B cell (primary cell): ENCODE data around the gene CKAP2L. TPM values are rescaled to one million over a fixed set of nuclear protein-coding genes. Genes with fewer than 3 reads are reported as not detected.

ENCODE experiments used
- ATAC-seq: fragments of 200-7000 bp; cut with Tn5 transposase; one replicate; pipeline ENCODE4 v1.10.0; 2021; ENCODE audit warnings: low read depth, mild to moderate bottlenecking, moderate number of reproducible peaks, moderate library complexity
- CTCF ChIA-PET: fragments of 350-600 bp; sonication (Branson Sonifier 250); formaldehyde crosslinking; loops from one replicate; lab custom pipeline; 2021; ENCODE audit warnings: antibody characterized with exemption, inconsistent platforms; lab: Charles Lee
- POLR2A ChIA-PET: fragments of 350-600 bp; sonication (Branson Sonifier 250); formaldehyde crosslinking; loops from one replicate; lab custom pipeline; 2021; ENCODE audit warnings: antibody characterized with exemption; lab: Charles Lee
- DNase-seq: peaks from one replicate; pipeline ENCODE4 v3.0.0; 2013
- H2AFZ ChIP-seq: 2 replicates; pipeline ENCODE4 v1.6.1; 2012; ENCODE audit warnings: mild to moderate bottlenecking, low read depth, low read length; ENCODE audit not compliant: insufficient read depth, poor library complexity, severe bottlenecking
- H3K27ac ChIP-seq, 2 donors: 1 replicate in 1 of 2; 2 replicates in 1 of 2; pipeline ENCODE4 v1.5.1; 2012 to 2013; ENCODE audit warnings: low read length in 2 of 2, mild to moderate bottlenecking in 2 of 2, moderate library complexity in 1 of 2
- H3K27me3 ChIP-seq, 4 experiments: fragments of 200-600 bp in 1 of 4; sonication (generic) in 1 of 4; replicated peaks in 1 of 4; 1 replicate in 2 of 4; 2 replicates in 2 of 4; pipeline versions ENCODE4 v1.6.1 to v1.7.0; 2013 to 2016; ENCODE audit warnings: low read length in 3 of 4, mild to moderate bottlenecking in 2 of 4, mixed read lengths in 1 of 4, moderate library complexity in 1 of 4; ENCODE audit not compliant: insufficient read depth in 4 of 4, control insufficient read depth in 3 of 4; ENCODE audit errors: control extremely low read depth in 1 of 4
- H3K36me3 ChIP-seq, 2 experiments: replicated peaks in 1 of 2; 1 replicate in 1 of 2; 2 replicates in 1 of 2; pipeline versions ENCODE4 v1.6.1 to v1.7.1; 2013; ENCODE audit warnings: low read length in 1 of 2; ENCODE audit not compliant: insufficient read depth in 2 of 2, control insufficient read depth in 1 of 2; ENCODE audit errors: control extremely low read depth in 1 of 2, extremely low read depth in 1 of 2
- H3K4me1 ChIP-seq, 2 donors: fragments of 200-600 bp in 1 of 2; sonication (generic) in 1 of 2; 1 replicate in 1 of 2; 2 replicates in 1 of 2; pipeline versions ENCODE4 v1.5.1 to v1.6.1; 2013 to 2017; ENCODE audit warnings: low read length in 2 of 2; ENCODE audit not compliant: control insufficient read depth in 2 of 2, insufficient read depth in 2 of 2
- H3K4me2 ChIP-seq: replicated peaks from 2 replicates; pipeline ENCODE3; 2012; ENCODE audit warnings: mild to moderate bottlenecking, low read depth, low read length; ENCODE audit not compliant: poor library complexity, severe bottlenecking
- H3K4me3 ChIP-seq, 5 experiments: fragments of 200-600 bp in 1 of 5; sonication (generic) in 1 of 5; 1 replicate in 3 of 5; 2 replicates in 2 of 5; pipeline versions ENCODE4 v1.5.1 to v1.7.0; 2011 to 2016; ENCODE audit warnings: low read length in 4 of 5, mild to moderate bottlenecking in 4 of 5, low read depth in 2 of 5, control low read depth in 1 of 5, moderate library complexity in 1 of 5; ENCODE audit not compliant: insufficient read depth in 1 of 5; ENCODE audit errors: control extremely low read depth in 1 of 5, extremely low read depth in 1 of 5
- H3K79me2 ChIP-seq: fragments of 200-600 bp; sonication (generic); one replicate; pipeline ENCODE4 v1.6.0; 2016; ENCODE audit warnings: low read length; ENCODE audit not compliant: control insufficient read depth, insufficient read depth
- H3K9ac ChIP-seq: fragments of 200-600 bp; sonication (generic); 2 replicates; pipeline ENCODE4 v1.6.1; 2017; ENCODE audit warnings: mild to moderate bottlenecking, low read length, moderate library complexity
- H3K9me3 ChIP-seq, 3 donors: one replicate each; pipeline versions ENCODE4 v1.6.1 to v1.7.1; 2013; ENCODE audit warnings: low read length in 2 of 3; ENCODE audit not compliant: control insufficient read depth in 2 of 3, insufficient read depth in 1 of 3; ENCODE audit errors: control extremely low read depth in 1 of 3
- H4K20me1 ChIP-seq: 2 replicates; pipeline ENCODE4 v1.6.0; 2012; ENCODE audit warnings: mild to moderate bottlenecking, low read length; ENCODE audit not compliant: insufficient read depth, control insufficient read depth, poor library complexity, severe bottlenecking
- H3K27ac Mint-ChIP-seq: one replicate; pipeline ENCODE4 v1.8.0; 2021; ENCODE audit warnings: mixed read lengths
- H3K27me3 Mint-ChIP-seq: one replicate; pipeline ENCODE4 v1.8.0; 2021; ENCODE audit warnings: mixed read lengths
- H3K4me1 Mint-ChIP-seq: one replicate; pipeline ENCODE4 v1.8.0; 2021; ENCODE audit warnings: mixed read lengths
- H3K4me3 Mint-ChIP-seq: one replicate; pipeline ENCODE4 v1.8.0; 2021; ENCODE audit warnings: mixed read lengths
- H3K9me3 Mint-ChIP-seq: one replicate; pipeline ENCODE4 v1.8.0; 2022; ENCODE audit warnings: mixed read lengths; ENCODE audit not compliant: insufficient read depth
- EZH2 ChIP-seq: IDR thresholded peaks from 2 replicates; pipeline ENCODE4 v1.6.1; 2012; ENCODE audit warnings: borderline replicate concordance, low read depth, mild to moderate bottlenecking, moderate library complexity, low read length; ENCODE audit not compliant: insufficient read depth, poor library complexity, severe bottlenecking
- WGBS: methylation state at CpG from one replicate; pipeline ENCODE4 v1.1.5; 2013; ENCODE audit warnings: missing lambda C conversion rate; ENCODE audit not compliant: insufficient coverage; 5-methylcytosine and 5-hydroxymethylcytosine counted together
- intact Hi-C: fragments of 100-400 bp; cut with micrococcal nuclease; formaldehyde crosslinking; loops from one replicate; pipeline ENCODE4 v1.10.0; 2022
- polyA plus RNA-seq: library from polyadenylated mRNA; depleted of rRNA; stranded (reverse); fragments of >200 nt; gene quantifications from 2 replicates; pipeline ENCODE4 v1.2.3, GENCODE V29; 2012
- total RNA-seq, 2 donors: library from RNA; stranded (reverse); fragments of 120-200 nt in 1 of 2; gene quantifications; 1 replicate in 1 of 2; 2 replicates in 1 of 2; pipeline versions ENCODE4 v1.2.3 to v1.2.4, GENCODE V29; 2013 to 2022
- TF ChIP-seq, protein P1 (sequence below): fragments of 200-600 bp; IDR thresholded peaks from one replicate; pipeline ENCODE4 v1.8.0; 2022; ENCODE audit warnings: antibody characterized with exemption, mild to moderate bottlenecking

Gene CKAP2L
- total and polyA plus RNA-seq, 2 donors (not counting 1 experiment from before 2014, with no cell fraction given) = 0.01 to 0.25 TPM

DNA sequence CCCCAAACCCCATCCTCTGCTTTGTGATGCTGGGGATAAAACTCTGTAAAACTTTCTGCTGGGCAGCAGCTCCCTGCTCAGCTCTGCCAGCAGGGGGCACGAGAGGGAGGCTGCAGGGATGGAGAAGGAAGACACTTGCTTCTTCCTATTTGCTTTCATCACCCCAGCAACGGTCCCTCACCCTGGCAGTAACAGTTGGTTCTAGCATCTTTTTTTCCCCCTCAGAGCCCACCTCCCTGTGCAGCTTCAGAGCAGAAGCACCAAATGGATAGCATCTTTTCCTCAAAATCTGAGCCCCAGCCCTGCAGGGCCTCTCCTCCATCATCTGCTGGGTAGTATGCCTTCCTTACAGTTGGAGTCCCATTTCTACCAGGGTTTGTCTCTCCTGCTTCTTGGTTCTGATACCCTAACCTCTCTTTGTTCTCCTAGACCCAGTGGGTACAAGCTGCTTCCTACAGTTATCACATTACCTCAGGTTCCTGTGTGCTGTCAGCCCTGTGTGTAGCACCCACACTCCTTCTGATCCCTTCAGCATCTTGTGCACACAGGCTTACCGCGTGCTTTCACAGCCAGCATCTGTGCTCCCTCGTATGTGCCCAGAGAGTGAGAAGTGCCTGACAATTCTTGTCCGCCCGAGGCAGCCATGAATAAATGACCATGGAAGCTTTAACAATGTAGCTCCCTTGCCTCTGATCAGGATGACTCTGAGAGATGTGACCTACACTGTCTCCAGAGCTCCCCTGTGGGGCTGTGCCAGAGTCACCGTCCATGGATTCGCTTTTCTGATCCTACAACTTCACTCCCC, 14.5 kb downstream of the CKAP2L start:
- H3K36me3 ChIP-seq = no peaks in the 10 kb centered on the region
- no peaks in the 10 kb centered on the region for H3K9me3 Mint-ChIP-seq
- H3K4me2 ChIP-seq = no peak overlapping the region
- CTCF ChIA-PET = interaction anchor here (0.6 to 14.9 kb wide), 36 partner anchors 10 to 271 kb away, joined by 3 to 299 read pairs (median 5); partner anchors contain the start of gene IL1B
- intact Hi-C loops = loop anchor here (1.0 to 5.0 kb wide), 3 partner anchors 135 to 622 kb away; no protein-coding TSS in a partner anchor
- DNase-seq (peak; percentile 82), ATAC-seq (peak; percentile 93)
- H3K9ac ChIP-seq = no peak overlapping the region
- H3K79me2 ChIP-seq = no peaks in the 10 kb centered on the region
- peak overlapping the region; percentile 57 for H2AFZ ChIP-seq
- no peaks in the 10 kb centered on the region for H4K20me1 ChIP-seq
- H3K27me3 Mint-ChIP-seq = no peaks in the 10 kb centered on the region
- peak overlapping the region; percentile 21 for H3K27ac Mint-ChIP-seq
- peaks cover 13% of the 10 kb centered on the region for H3K4me1 Mint-ChIP-seq
- H3K4me3 ChIP-seq = no peak overlapping the region
- TF ChIP-seq, protein P1, sequence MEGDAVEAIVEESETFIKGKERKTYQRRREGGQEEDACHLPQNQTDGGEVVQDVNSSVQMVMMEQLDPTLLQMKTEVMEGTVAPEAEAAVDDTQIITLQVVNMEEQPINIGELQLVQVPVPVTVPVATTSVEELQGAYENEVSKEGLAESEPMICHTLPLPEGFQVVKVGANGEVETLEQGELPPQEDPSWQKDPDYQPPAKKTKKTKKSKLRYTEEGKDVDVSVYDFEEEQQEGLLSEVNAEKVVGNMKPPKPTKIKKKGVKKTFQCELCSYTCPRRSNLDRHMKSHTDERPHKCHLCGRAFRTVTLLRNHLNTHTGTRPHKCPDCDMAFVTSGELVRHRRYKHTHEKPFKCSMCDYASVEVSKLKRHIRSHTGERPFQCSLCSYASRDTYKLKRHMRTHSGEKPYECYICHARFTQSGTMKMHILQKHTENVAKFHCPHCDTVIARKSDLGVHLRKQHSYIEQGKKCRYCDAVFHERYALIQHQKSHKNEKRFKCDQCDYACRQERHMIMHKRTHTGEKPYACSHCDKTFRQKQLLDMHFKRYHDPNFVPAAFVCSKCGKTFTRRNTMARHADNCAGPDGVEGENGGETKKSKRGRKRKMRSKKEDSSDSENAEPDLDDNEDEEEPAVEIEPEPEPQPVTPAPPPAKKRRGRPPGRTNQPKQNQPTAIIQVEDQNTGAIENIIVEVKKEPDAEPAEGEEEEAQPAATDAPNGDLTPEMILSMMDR = peak; percentile 96
- no peak for TF ChIP-seq EZH2
- WGBS = 77% methylated on average over 8 of the region's 9 CpGs
- POLR2A ChIA-PET = no interaction called here
- no peak overlapping the region for H3K27ac ChIP-seq
- H3K4me3 Mint-ChIP-seq = no peak overlapping the region
- peaks cover 0 to 11% of the 10 kb centered on the region in 2 donors for H3K4me1 ChIP-seq
- H3K27me3 ChIP-seq = no peaks in the 10 kb centered on the region
- no peaks in the 10 kb centered on the region for H3K9me3 ChIP-seq

DNA sequence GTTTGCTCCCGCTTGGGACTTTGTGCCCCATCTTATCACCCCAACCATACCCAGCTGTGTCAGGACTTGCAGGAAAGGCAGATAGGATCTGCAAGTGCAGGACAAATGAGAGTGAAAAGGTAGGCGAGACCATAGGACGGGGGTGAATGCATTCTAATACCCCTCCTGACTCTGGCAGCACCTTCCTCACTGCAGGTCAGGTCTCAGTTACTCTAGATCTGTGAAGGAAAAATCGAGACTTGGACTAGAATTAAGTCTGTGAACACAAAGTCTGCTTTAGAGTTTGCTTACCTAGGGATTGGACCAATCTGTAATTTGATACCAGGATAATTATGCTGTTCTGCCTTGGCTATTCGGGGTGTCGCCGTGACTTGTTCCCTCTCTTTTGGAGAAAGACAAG, 23.9 kb downstream of the CKAP2L start:
- ChIA-PET CTCF (interaction anchor here (1.4 to 3.0 kb wide), 3 partner anchors 9 to 114 kb away, joined by 5 to 11 read pairs (median 6); no protein-coding TSS in a partner anchor), POLR2A (no interaction called here)
- TF ChIP-seq EZH2 = no peak
- TF ChIP-seq, protein P1 = no peak
- H3K9ac ChIP-seq = no peak overlapping the region
- ATAC-seq (no peak), DNase-seq (no peak)
- Mint-ChIP-seq H3K27me3 (no peaks in the 10 kb centered on the region), H3K27ac (no peak overlapping the region), H3K4me1 (no peaks in the 10 kb centered on the region), H3K9me3 (no peaks in the 10 kb centered on the region), H3K4me3 (no peak overlapping the region)
- H2AFZ ChIP-seq = no peak overlapping the region
- 100% methylated on average over 2 of the region's 7 CpGs for WGBS
- H3K36me3 ChIP-seq = peaks cover 0 to 5% of the 10 kb centered on the region in 2 experiments
- no peak overlapping the region for H3K4me3 ChIP-seq
- H3K79me2 ChIP-seq = no peaks in the 10 kb centered on the region
- H3K4me2 ChIP-seq = no peak overlapping the region
- H3K27ac ChIP-seq = no peak overlapping the region
- H3K4me1 ChIP-seq = no peaks in the 10 kb centered on the region
- H3K27me3 ChIP-seq = no peaks in the 10 kb centered on the region
- H4K20me1 ChIP-seq = no peaks in the 10 kb centered on the region
- intact Hi-C loops = no loop called here
- H3K9me3 ChIP-seq = no peaks in the 10 kb centered on the region
